Endodermal cell (in vitro differentiated cells): ENCODE data around the gene KDM5B. TPM values are rescaled to one million over a fixed set of nuclear protein-coding genes. Genes with fewer than 3 reads are reported as not detected.

ENCODE experiments used
- DNase-seq: peaks from one replicate; pipeline ENCODE4 v3.0.0-alpha.2; 2017
- H3K27ac ChIP-seq: 2 replicates; pipeline ENCODE4 v1.5.1; 2013; ENCODE audit warnings: mild to moderate bottlenecking, low read depth, low read length, moderate library complexity
- H3K27me3 ChIP-seq: 2 replicates; pipeline ENCODE4 v1.6.1; 2013; ENCODE audit warnings: mild to moderate bottlenecking, low read length, moderate library complexity; ENCODE audit not compliant: insufficient read depth, control insufficient read depth, poor library complexity, severe bottlenecking
- H3K36me3 ChIP-seq: 2 replicates; pipeline ENCODE4 v1.7.0; 2013; ENCODE audit warnings: mild to moderate bottlenecking, low read length, moderate library complexity; ENCODE audit not compliant: control insufficient read depth, insufficient read depth
- H3K4me1 ChIP-seq: one replicate; pipeline ENCODE4 v1.7.0; 2013; ENCODE audit warnings: low read length; ENCODE audit not compliant: control insufficient read depth, insufficient read depth
- H3K4me3 ChIP-seq: 2 replicates; pipeline ENCODE4 v1.5.1; 2013; ENCODE audit warnings: mild to moderate bottlenecking, low read length, moderate library complexity
- H3K9ac ChIP-seq: 2 replicates; pipeline ENCODE4 v1.6.1; 2013; ENCODE audit warnings: mild to moderate bottlenecking, low read length, moderate library complexity; ENCODE audit not compliant: poor library complexity, severe bottlenecking; ENCODE audit errors: extremely low read depth
- H3K9me3 ChIP-seq: 2 replicates; pipeline ENCODE4 v1.6.1; 2013; ENCODE audit warnings: mild to moderate bottlenecking, low read length, moderate library complexity; ENCODE audit not compliant: control insufficient read depth
- H3K27ac Mint-ChIP-seq: 2 replicates; pipeline ENCODE4 v1.8.0; 2020; ENCODE audit warnings: mixed read lengths
- H3K27me3 Mint-ChIP-seq: 2 replicates; pipeline ENCODE4 v1.8.0; 2021; ENCODE audit warnings: mild to moderate bottlenecking, mixed read lengths; ENCODE audit not compliant: insufficient read depth
- H3K36me3 Mint-ChIP-seq: 2 replicates; pipeline ENCODE4 v1.8.0; 2020; ENCODE audit warnings: low read depth, mixed read lengths
- H3K4me1 Mint-ChIP-seq: 2 replicates; pipeline ENCODE4 v1.8.0; 2020; ENCODE audit warnings: mixed read lengths
- H3K4me3 Mint-ChIP-seq: 2 replicates; pipeline ENCODE4 v1.8.0; 2020; ENCODE audit warnings: mild to moderate bottlenecking, moderate library complexity, mixed read lengths
- H3K9me3 Mint-ChIP-seq: 2 replicates; pipeline ENCODE4 v1.8.0; 2020; ENCODE audit warnings: mild to moderate bottlenecking, mixed read lengths
- WGBS, 2 experiments: methylation state at CpG; one replicate each; pipeline versions ENCODE4 v1.1.5 to v1.1.7; 2013; ENCODE audit warnings: missing lambda C conversion rate in 2 of 2, mixed read lengths in 1 of 2; ENCODE audit not compliant: insufficient coverage in 1 of 2, insufficient read length in 1 of 2; 5-methylcytosine and 5-hydroxymethylcytosine counted together
- total RNA-seq, 2 donors: library from RNA; stranded (reverse); fragmentation: NEBNext Ultra II Directional in 1 of 2; extraction: Animal tissue kit (Norgen Biotek cat#: 25700) in 1 of 2; gene quantifications; 2 replicates in 1 of 2; 3 replicates in 1 of 2; pipeline ENCODE4 v1.2.1, GENCODE V29; 2021
- TF ChIP-seq, protein P1 (sequence below): fragments of 200-600 bp; sonication (generic); conservative IDR thresholded peaks from 2 replicates; pipeline ENCODE4 v1.5.0; 2021; ENCODE audit warnings: antibody characterized with exemption, mild to moderate bottlenecking

The KDM5B gene
- total RNA-seq, 2 donors from 2014 or later = 207 to 219 TPM

DNA sequence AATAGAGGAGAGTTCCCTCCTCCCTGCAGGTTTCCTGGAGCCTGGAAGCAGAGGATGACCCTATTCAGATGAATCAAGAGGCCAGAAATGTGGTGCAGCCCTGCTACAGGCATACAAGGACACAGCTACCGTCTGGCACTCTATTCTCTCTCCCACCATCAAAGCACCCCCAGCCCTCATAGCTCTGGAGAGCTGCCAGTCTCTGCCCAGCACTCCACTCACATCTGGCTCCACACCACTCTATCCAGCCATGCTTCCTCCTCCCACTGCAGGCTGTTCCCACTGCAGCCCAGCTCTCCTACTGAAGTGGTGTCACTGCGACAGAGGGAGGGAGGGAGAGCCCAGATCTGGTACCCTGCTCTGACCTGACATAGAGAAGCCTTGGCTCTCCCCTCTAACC is 116.4 kb downstream of the KDM5B start:
- Mint-ChIP-seq H3K27me3 (peaks cover 33% of the 10 kb centered on the region), H3K4me3 (no peak overlapping the region)

DNA sequence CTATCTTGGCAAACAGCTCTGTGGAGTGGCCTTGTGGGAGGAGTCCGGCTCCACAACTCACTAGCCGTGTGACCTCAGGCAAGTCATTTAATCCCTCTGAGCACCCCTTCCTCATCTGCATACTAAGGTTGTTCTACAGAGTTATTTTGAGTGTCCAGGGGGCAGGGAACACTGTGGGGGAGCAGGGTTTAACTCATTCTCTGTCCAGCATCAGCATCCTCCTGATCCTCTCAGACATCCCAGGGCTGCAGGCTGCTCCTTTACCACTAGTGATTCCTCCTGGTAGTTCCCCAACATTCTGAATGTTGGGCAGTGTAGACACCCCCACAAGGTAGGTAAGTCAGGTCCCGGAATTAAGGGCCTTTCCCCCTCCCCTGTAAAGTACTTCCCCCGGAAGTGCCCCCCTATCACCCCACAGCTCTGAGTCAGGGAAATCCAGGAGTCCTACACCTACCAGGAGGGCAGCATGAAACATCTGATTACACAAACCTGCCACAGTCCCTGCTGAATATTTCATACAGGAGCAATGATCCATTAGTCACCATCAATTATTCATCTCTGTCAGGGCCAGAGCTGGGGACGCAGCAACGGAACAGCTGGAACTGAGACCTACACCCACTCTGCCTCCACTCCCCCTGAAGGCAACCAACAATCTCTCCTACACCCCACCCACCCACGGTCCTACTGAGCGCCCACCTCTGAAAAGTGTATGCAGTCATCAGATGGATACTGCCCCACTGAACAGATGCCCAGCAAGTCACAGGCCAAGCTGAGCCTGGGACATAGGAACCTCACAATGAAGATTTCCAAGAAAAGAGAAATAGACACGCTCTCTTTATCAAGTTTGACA is 118.5 kb downstream of the KDM5B start:
- Histone ChIP-seq H3K9me3 (no peaks in the 10 kb centered on the region), H3K27ac (no peak overlapping the region), H3K4me1 (no peaks in the 10 kb centered on the region), H3K36me3 (no peaks in the 10 kb centered on the region), H3K9ac (no peak overlapping the region), H3K4me3 (no peak overlapping the region), H3K27me3 (peaks cover 21% of the 10 kb centered on the region)
- Mint-ChIP-seq H3K9me3 (no peaks in the 10 kb centered on the region), H3K4me3 (no peak overlapping the region), H3K36me3 (no peaks in the 10 kb centered on the region), H3K27ac (no peak overlapping the region), H3K27me3 (peaks cover 20% of the 10 kb centered on the region), H3K4me1 (no peaks in the 10 kb centered on the region)
- no peak for DNase-seq
- TF ChIP-seq, protein P1, sequence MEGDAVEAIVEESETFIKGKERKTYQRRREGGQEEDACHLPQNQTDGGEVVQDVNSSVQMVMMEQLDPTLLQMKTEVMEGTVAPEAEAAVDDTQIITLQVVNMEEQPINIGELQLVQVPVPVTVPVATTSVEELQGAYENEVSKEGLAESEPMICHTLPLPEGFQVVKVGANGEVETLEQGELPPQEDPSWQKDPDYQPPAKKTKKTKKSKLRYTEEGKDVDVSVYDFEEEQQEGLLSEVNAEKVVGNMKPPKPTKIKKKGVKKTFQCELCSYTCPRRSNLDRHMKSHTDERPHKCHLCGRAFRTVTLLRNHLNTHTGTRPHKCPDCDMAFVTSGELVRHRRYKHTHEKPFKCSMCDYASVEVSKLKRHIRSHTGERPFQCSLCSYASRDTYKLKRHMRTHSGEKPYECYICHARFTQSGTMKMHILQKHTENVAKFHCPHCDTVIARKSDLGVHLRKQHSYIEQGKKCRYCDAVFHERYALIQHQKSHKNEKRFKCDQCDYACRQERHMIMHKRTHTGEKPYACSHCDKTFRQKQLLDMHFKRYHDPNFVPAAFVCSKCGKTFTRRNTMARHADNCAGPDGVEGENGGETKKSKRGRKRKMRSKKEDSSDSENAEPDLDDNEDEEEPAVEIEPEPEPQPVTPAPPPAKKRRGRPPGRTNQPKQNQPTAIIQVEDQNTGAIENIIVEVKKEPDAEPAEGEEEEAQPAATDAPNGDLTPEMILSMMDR = no peak
- 71 to 89% methylated on average over 2 to 9 of the region's 9 CpGs for WGBS, 2 experiments

More for the DNA sequence above, 116.4 kb downstream of the KDM5B start:
- H3K36me3 Mint-ChIP-seq = no peaks in the 10 kb centered on the region
- H3K27ac ChIP-seq = no peak overlapping the region
- no peaks in the 10 kb centered on the region for H3K9me3 ChIP-seq
- 72 to 94% methylated on average over 2 of the region's 2 CpGs for WGBS, 2 experiments
- H3K4me1 ChIP-seq = no peaks in the 10 kb centered on the region
- no peak overlapping the region for H3K4me3 ChIP-seq
- peaks cover 36% of the 10 kb centered on the region for H3K27me3 ChIP-seq
- no peaks in the 10 kb centered on the region for H3K4me1 Mint-ChIP-seq
- no peak overlapping the region for H3K9ac ChIP-seq
- TF ChIP-seq, protein P1 = no peak
- DNase-seq = no peak
- H3K9me3 Mint-ChIP-seq = no peaks in the 10 kb centered on the region
- H3K27ac Mint-ChIP-seq = no peak overlapping the region
- no peaks in the 10 kb centered on the region for H3K36me3 ChIP-seq

DNA sequence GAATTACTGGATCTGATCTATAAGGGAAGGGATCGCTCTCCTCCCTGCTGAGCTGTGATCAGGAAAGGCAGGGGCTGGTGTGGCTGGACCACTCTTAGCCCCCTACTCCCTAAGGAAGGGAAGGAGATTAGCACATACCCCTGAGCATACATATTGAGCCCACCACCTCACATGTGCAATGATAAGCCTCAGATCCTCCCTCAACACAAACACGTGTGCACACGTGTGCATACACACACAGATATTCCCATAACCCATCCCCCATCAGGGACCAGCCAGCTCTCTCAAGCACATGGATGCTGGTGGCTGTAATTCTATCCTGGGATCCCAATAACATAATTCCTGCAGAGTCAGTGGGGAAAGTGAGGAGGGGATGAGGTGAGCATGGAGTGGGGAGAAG is 119.1 kb downstream of the KDM5B start:
- no peak for DNase-seq
- H3K4me3 Mint-ChIP-seq = no peak overlapping the region
- no peak overlapping the region for H3K27ac Mint-ChIP-seq
- H3K27me3 Mint-ChIP-seq = peaks cover 15% of the 10 kb centered on the region
- no peaks in the 10 kb centered on the region for H3K9me3 Mint-ChIP-seq
- H3K27me3 ChIP-seq = peaks cover 14% of the 10 kb centered on the region
- no peak overlapping the region for H3K27ac ChIP-seq
- WGBS, 2 experiments = 0 to 59% methylated on average over 1 to 3 of the region's 3 CpGs
- H3K9ac ChIP-seq = no peak overlapping the region
- H3K36me3 Mint-ChIP-seq = no peaks in the 10 kb centered on the region
- TF ChIP-seq, protein P1 = no peak
- no peak overlapping the region for H3K4me3 ChIP-seq
- H3K4me1 ChIP-seq = no peaks in the 10 kb centered on the region
- H3K4me1 Mint-ChIP-seq = no peaks in the 10 kb centered on the region
- no peaks in the 10 kb centered on the region for H3K9me3 ChIP-seq
- no peaks in the 10 kb centered on the region for H3K36me3 ChIP-seq
